OCI-LY7 (cell line): ENCODE data around the gene PRKN.

ENCODE experiments used
- CTCF ChIP-seq: fragments of 200-600 bp; sonication (generic); conservative IDR thresholded peaks from 2 replicates; pipeline ENCODE4 v1.5.1; 2014; ENCODE audit warnings: mild to moderate bottlenecking, antibody characterized with exemption, low read length, moderate library complexity, mixed read lengths
- EZH2phosphoT487 ChIP-seq: fragments of 200-600 bp; sonication (generic); IDR thresholded peaks from 2 replicates; pipeline ENCODE4 v1.6.1; 2018; ENCODE audit warnings: low read depth, borderline replicate concordance, mild to moderate bottlenecking, mixed run types, antibody characterized with exemption, low read length, moderate library complexity, mixed read lengths

DNA sequence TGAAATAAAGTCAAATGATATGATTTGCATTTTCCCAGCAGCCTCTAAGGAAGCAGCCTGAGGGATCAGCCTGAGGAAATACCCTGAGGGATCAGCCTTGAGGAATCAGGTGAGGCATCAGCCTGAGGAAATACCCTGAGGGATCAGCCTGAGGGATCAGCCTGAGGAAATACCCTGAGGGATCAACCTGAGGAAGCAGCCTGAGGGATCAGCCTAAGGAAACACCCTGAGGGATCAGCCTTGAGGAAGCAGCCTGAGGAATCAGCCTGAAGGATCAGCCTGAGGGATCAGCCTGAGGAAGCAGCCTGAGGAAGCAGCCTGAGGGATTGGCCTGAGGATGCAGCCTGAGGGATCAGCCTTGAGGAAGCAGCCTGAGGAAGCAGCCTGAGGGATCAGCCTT, 784.0 kb downstream of the PRKN start:
- TF ChIP-seq CTCF, result no peak
- TF ChIP-seq EZH2phosphoT487, result no peak
